HUES48 (cell line): ENCODE data around the gene BRINP1.

Experiments used
- H3K27ac ChIP-seq: one replicate; pipeline ENCODE4 v1.7.0; 2013; ENCODE audit warnings: low read depth, low read length, inconsistent platforms
- H3K27me3 ChIP-seq: 2 replicates; pipeline ENCODE4 v1.6.1; 2013; ENCODE audit warnings: mild to moderate bottlenecking, low read length; ENCODE audit not compliant: control insufficient read depth, insufficient read depth
- H3K36me3 ChIP-seq: 2 replicates; pipeline ENCODE4 v1.6.1; 2013; ENCODE audit warnings: low read length; ENCODE audit not compliant: control insufficient read depth, insufficient read depth
- H3K4me1 ChIP-seq: 2 replicates; pipeline ENCODE4 v1.6.1; 2013; ENCODE audit warnings: mild to moderate bottlenecking, low read length; ENCODE audit not compliant: control insufficient read depth, insufficient read depth
- H3K4me3 ChIP-seq: 2 replicates; pipeline ENCODE4 v1.5.1; 2013; ENCODE audit warnings: mild to moderate bottlenecking, low read depth, low read length
- H3K9ac ChIP-seq: 2 replicates; pipeline ENCODE4 v1.6.1; 2013; ENCODE audit warnings: mild to moderate bottlenecking, low read depth, low read length, moderate library complexity
- H3K9me3 ChIP-seq: 2 replicates; pipeline ENCODE4 v1.6.1; 2013; ENCODE audit warnings: low read length; ENCODE audit not compliant: control insufficient read depth, insufficient read depth

The BRINP1 gene

GRCh38 chr9:119343059-119343990 lies 25.9 kb downstream of the BRINP1 start:
- H3K9ac ChIP-seq: no peak overlapping the region
- H3K27me3 ChIP-seq: no peaks in the 10 kb centered on the region
- no peaks in the 10 kb centered on the region for H3K9me3 ChIP-seq
- H3K4me3 ChIP-seq: no peak overlapping the region
- no peak overlapping the region for H3K27ac ChIP-seq
- peaks cover 18% of the 10 kb centered on the region for H3K4me1 ChIP-seq
- no peaks in the 10 kb centered on the region for H3K36me3 ChIP-seq

GRCh38 chr9:119339056-119339455 lies 30.2 kb downstream of the BRINP1 start:
- Histone ChIP-seq H3K4me1 (peaks cover 46% of the 10 kb centered on the region), H3K9ac (no peak overlapping the region), H3K4me3 (no peak overlapping the region), H3K27ac (no peak overlapping the region), H3K27me3 (no peaks in the 10 kb centered on the region), H3K36me3 (no peaks in the 10 kb centered on the region), H3K9me3 (no peaks in the 10 kb centered on the region)

- H3K9me3 ChIP-seq: no peaks in the 10 kb centered on the region
- no peak overlapping the region for H3K9ac ChIP-seq
Measured at GRCh38 chr9:119337573-119337972, 31.7 kb downstream of the BRINP1 start.

GRCh38 chr9:119334745-119335144 lies 34.5 kb downstream of the BRINP1 start:
- Histone ChIP-seq H3K27me3 (no peaks in the 10 kb centered on the region), H3K27ac (peak overlapping the region; percentile 87), H3K4me3 (no peak overlapping the region), H3K9me3 (peaks cover 2% of the 10 kb centered on the region; the same call in 1 of the 2 replicates), H3K4me1 (peaks cover 53% of the 10 kb centered on the region), H3K9ac (no peak overlapping the region), H3K36me3 (no peaks in the 10 kb centered on the region)

More at GRCh38 chr9:119337573-119337972, 31.7 kb downstream of the BRINP1 start:
- H3K4me1 ChIP-seq: peaks cover 51% of the 10 kb centered on the region
- no peaks in the 10 kb centered on the region for H3K27me3 ChIP-seq
- no peaks in the 10 kb centered on the region for H3K36me3 ChIP-seq
- no peak overlapping the region for H3K4me3 ChIP-seq
- H3K27ac ChIP-seq: no peak overlapping the region

- Histone ChIP-seq H3K27me3 (no peaks in the 10 kb centered on the region), H3K4me3 (peak overlapping the region; percentile 14; the same call in 1 of the 2 replicates), H3K9me3 (peaks cover 7% of the 10 kb centered on the region; the same call in 1 of the 2 replicates), H3K9ac (no peak overlapping the region), H3K4me1 (peaks cover 53% of the 10 kb centered on the region), H3K27ac (peak overlapping the region; percentile 87), H3K36me3 (no peaks in the 10 kb centered on the region)
Measured at GRCh38 chr9:119333507-119334229, 35.6 kb downstream of the BRINP1 start.

GRCh38 chr9:119332522-119332921 lies 36.7 kb downstream of the BRINP1 start:
- Histone ChIP-seq H3K9ac (no peak overlapping the region), H3K36me3 (no peaks in the 10 kb centered on the region), H3K27ac (peak overlapping the region; percentile 65), H3K27me3 (no peaks in the 10 kb centered on the region), H3K4me1 (peaks cover 50% of the 10 kb centered on the region), H3K9me3 (peaks cover 7% of the 10 kb centered on the region; the same call in 1 of the 2 replicates), H3K4me3 (no peak overlapping the region)

GRCh38 chr9:119322184-119322583 lies 47.1 kb downstream of the BRINP1 start:
- Histone ChIP-seq H3K27me3 (no peaks in the 10 kb centered on the region), H3K4me3 (no peak overlapping the region), H3K36me3 (no peaks in the 10 kb centered on the region), H3K27ac (no peak overlapping the region), H3K9ac (no peak overlapping the region), H3K4me1 (no peaks in the 10 kb centered on the region), H3K9me3 (no peaks in the 10 kb centered on the region)

- no peaks in the 10 kb centered on the region for H3K27me3 ChIP-seq
- no peaks in the 10 kb centered on the region for H3K9me3 ChIP-seq
- no peaks in the 10 kb centered on the region for H3K36me3 ChIP-seq
- no peak overlapping the region for H3K27ac ChIP-seq
- H3K4me1 ChIP-seq: no peaks in the 10 kb centered on the region
- no peak overlapping the region for H3K4me3 ChIP-seq
- H3K9ac ChIP-seq: no peak overlapping the region
Measured at GRCh38 chr9:119318371-119318770, 50.9 kb downstream of the BRINP1 start.

GRCh38 chr9:119313846-119314245 lies 55.4 kb downstream of the BRINP1 start:
- Histone ChIP-seq H3K9ac (no peak overlapping the region), H3K27me3 (no peaks in the 10 kb centered on the region), H3K9me3 (no peaks in the 10 kb centered on the region), H3K36me3 (peaks cover 10% of the 10 kb centered on the region), H3K4me3 (no peak overlapping the region), H3K4me1 (no peaks in the 10 kb centered on the region), H3K27ac (no peak overlapping the region)

- H3K4me3 ChIP-seq: no peak overlapping the region
Measured at GRCh38 chr9:119310741-119311140, 58.5 kb downstream of the BRINP1 start.

GRCh38 chr9:119307471-119307870 lies 61.8 kb downstream of the BRINP1 start:
- Histone ChIP-seq H3K27ac (no peak overlapping the region), H3K36me3 (peaks cover 4% of the 10 kb centered on the region; the same call in 1 of the 2 replicates), H3K4me3 (no peak overlapping the region), H3K27me3 (no peaks in the 10 kb centered on the region), H3K9me3 (no peaks in the 10 kb centered on the region), H3K9ac (no peak overlapping the region), H3K4me1 (peaks cover 23% of the 10 kb centered on the region)

More at GRCh38 chr9:119310741-119311140, 58.5 kb downstream of the BRINP1 start:
- H3K27me3 ChIP-seq: no peaks in the 10 kb centered on the region
- H3K27ac ChIP-seq: no peak overlapping the region
- H3K4me1 ChIP-seq: 0 out of 2 replicates have a peak, but pooled peaks cover under 1% of the 10 kb centered on the region
- H3K36me3 ChIP-seq: peaks cover 10% of the 10 kb centered on the region
- H3K9me3 ChIP-seq: no peaks in the 10 kb centered on the region
- no peak overlapping the region for H3K9ac ChIP-seq
